ENCODE measurements around the gene DNMT1.
"Not testable (repeated sequence)": the region's sequence is repeated elsewhere in the genome, so short reads cannot be mapped to it uniquely, and the experiment has no call there.

The DNMT1 gene

GRCh38 chr19:10222201-10222890 is 27.6 kb upstream of the DNMT1 start:
- ATAC-seq: no peak
- DNase-seq: no peak

GRCh38 chr19:10220695-10221094 is 25.9 kb upstream of the DNMT1 start:
- DNase-seq (no peak), ATAC-seq (no peak)

GRCh38 chr19:10219678-10220077 is 24.9 kb upstream of the DNMT1 start:
- ATAC-seq (peak; percentile 72), DNase-seq (peak; percentile 39)

GRCh38 chr19:10217085-10217484 is 22.3 kb upstream of the DNMT1 start:
- DNase-seq (no peak), ATAC-seq (no peak)

GRCh38 chr19:10214784-10215183 is 20.0 kb upstream of the DNMT1 start:
- no peak for DNase-seq
- ATAC-seq: no peak

- no peak for DNase-seq
- ATAC-seq: no peak
These were observed 16.9 kb upstream of the DNMT1 start for GRCh38 chr19:10211691-10212090.

GRCh38 chr19:10211061-10211460 is 16.3 kb upstream of the DNMT1 start:
- no peak for ATAC-seq
- DNase-seq: no peak

GRCh38 chr19:10209315-10209714 is 14.6 kb upstream of the DNMT1 start:
- DNase-seq: no peak
- no peak for ATAC-seq

GRCh38 chr19:10207026-10207425 is 12.3 kb upstream of the DNMT1 start:
- ATAC-seq: no peak

GRCh38 chr19:10206226-10206885 is 11.6 kb upstream of the DNMT1 start:
- DNase-seq (no peak), ATAC-seq (peak; percentile 32)

More at GRCh38 chr19:10207026-10207425, 12.3 kb upstream of the DNMT1 start:
- DNase-seq: no peak

- no peak for ATAC-seq
- no peak for DNase-seq
These were observed 10.9 kb upstream of the DNMT1 start for GRCh38 chr19:10205636-10206035.

- ATAC-seq (no peak), DNase-seq (no peak)
These were observed 8.9 kb upstream of the DNMT1 start for GRCh38 chr19:10203686-10204085.

- ATAC-seq: no peak
These were observed 6.4 kb upstream of the DNMT1 start for GRCh38 chr19:10201176-10201575.

GRCh38 chr19:10200101-10200500 is 5.3 kb upstream of the DNMT1 start:
- not testable (repeated sequence) for DNase-seq, ATAC-seq

More at GRCh38 chr19:10201176-10201575, 6.4 kb upstream of the DNMT1 start:
- no peak for DNase-seq

- ATAC-seq, DNase-seq: not testable (repeated sequence)
These were observed 4.3 kb upstream of the DNMT1 start for GRCh38 chr19:10198889-10199644.

GRCh38 chr19:10195199-10195519 is 406 bp upstream of the DNMT1 start:
- ATAC-seq: peak; percentile 11

GRCh38 chr19:10193790-10194499 is 808 bp downstream of the DNMT1 start:
- ATAC-seq (no peak), DNase-seq (peak; percentile 16)

More at GRCh38 chr19:10195199-10195519, 406 bp upstream of the DNMT1 start:
- DNase-seq: peak; percentile 22

- no peak for ATAC-seq
These were observed 1.8 kb downstream of the DNMT1 start for GRCh38 chr19:10192922-10193321.

GRCh38 chr19:10191347-10191746 is 3.4 kb downstream of the DNMT1 start:
- no peak for DNase-seq
- no peak for ATAC-seq

More at GRCh38 chr19:10192922-10193321, 1.8 kb downstream of the DNMT1 start:
- no peak for DNase-seq

- ATAC-seq: no peak
- no peak for DNase-seq
These were observed 4.7 kb downstream of the DNMT1 start for GRCh38 chr19:10190026-10190425.

- peak; percentile 71 for ATAC-seq
- DNase-seq: peak; percentile 40
These were observed 5.1 kb downstream of the DNMT1 start for GRCh38 chr19:10189616-10190015.

GRCh38 chr19:10187315-10187714 is 7.4 kb downstream of the DNMT1 start:
- no peak for DNase-seq
- no peak for ATAC-seq
